Measurements from ENCODE around the gene SPOCK1.

SPOCK1 gene

GRCh38 chr5:137350791-137351190 is 148.3 kb downstream of the SPOCK1 start:
- DNase-seq (ENCODE audit: extremely low read depth, insufficient read length), result no peak
- Histone ChIP-seq H3K36me3 (ENCODE audit: control insufficient read depth, insufficient read depth, low read length) (no peaks in the 10 kb centered on the region), H3K27me3 (replicated peaks; ENCODE audit: control insufficient read depth, insufficient read depth, low read length) (peaks cover under 1% of the 10 kb centered on the region), H3K4me3 (replicated peaks; ENCODE audit: low read depth, low read length) (no peak overlapping the region)
- no peak for TF ChIP-seq CTCF (IDR thresholded peaks at IDR 0.05; ENCODE audit: insufficient read depth, low read length, poor library complexity, severe bottlenecking)

DNA sequence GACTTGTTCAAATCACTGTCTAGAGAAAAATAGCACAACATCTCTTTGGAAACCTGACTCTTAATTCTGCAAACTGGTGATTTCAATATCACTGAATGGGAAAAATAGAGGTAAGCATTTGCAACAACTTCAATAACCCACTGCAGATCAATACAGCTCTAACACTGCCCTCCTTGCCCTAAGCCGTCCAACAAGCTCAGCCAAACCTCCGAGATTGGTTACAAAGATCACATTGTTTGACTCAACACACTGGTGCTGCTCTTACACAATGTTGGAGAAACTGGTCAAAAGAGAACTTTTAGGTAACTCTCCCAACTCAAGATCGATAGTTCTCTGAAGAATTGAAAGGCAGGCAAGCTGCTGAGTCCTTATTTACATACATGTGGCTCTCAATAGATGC is 150.4 kb downstream of the SPOCK1 start:
- no peak overlapping the region for H3K4me3 ChIP-seq (replicated peaks; ENCODE audit: low read depth, low read length)
- DNase-seq (ENCODE audit: extremely low read depth, insufficient read length), result no peak
- H3K36me3 ChIP-seq (ENCODE audit: control insufficient read depth, insufficient read depth, low read length), result no peaks in the 10 kb centered on the region
- TF ChIP-seq CTCF (IDR thresholded peaks at IDR 0.05; ENCODE audit: insufficient read depth, low read length, poor library complexity, severe bottlenecking), result no peak
- no peaks in the 10 kb centered on the region for H3K27me3 ChIP-seq (replicated peaks; ENCODE audit: control insufficient read depth, insufficient read depth, low read length)

DNA sequence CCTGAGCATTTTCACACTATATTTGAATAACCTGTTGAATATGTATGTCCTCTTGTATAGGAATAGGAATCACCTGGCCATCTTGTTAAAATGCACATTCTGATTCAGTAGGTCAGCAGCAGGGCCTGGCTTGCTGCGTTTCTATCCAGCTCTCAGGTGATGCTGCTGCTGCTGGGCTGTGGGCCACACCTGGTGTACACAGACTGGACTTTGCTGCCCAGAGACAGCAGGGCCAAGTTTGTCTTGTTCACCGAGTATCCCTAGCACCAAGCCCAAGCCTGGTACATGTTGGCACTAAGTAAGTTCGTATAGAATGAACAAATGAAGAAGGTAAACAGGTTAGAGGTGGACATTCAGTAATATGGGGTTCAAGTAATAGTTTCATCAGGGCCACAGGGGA is 151.3 kb downstream of the SPOCK1 start:
- H3K36me3 ChIP-seq (ENCODE audit: control insufficient read depth, insufficient read depth, low read length), result no peaks in the 10 kb centered on the region
- DNase-seq (ENCODE audit: extremely low read depth, insufficient read length), result no peak
- no peaks in the 10 kb centered on the region; the same call in 1 of the 2 replicates for H3K27me3 ChIP-seq (replicated peaks; ENCODE audit: control insufficient read depth, insufficient read depth, low read length)
- no peak overlapping the region for H3K4me3 ChIP-seq (replicated peaks; ENCODE audit: low read depth, low read length)
- no peak for TF ChIP-seq CTCF (IDR thresholded peaks at IDR 0.05; ENCODE audit: insufficient read depth, low read length, poor library complexity, severe bottlenecking)

DNA sequence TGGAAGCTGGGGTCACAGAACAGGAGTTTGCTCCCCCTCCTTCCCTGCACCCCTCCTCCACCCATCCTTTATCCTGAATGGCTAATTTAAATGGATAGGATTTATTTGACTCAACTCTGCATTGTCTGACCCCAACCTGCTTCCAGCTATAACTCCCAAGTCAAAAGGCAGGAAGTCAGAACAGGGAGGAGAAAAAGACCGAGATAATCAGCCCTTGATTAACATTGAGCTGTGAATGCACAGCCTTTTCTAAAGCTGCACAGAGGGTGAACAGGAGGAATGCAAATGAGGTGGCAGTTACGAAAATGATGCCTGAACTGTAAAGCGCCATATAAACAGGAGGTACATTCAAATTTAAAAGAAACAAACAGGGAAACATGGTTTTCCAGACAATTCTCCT is 152.8 kb downstream of the SPOCK1 start:
- H3K27me3 ChIP-seq (replicated peaks; ENCODE audit: control insufficient read depth, insufficient read depth, low read length), result no peaks in the 10 kb centered on the region; the same call in 1 of the 2 replicates
- H3K4me3 ChIP-seq (replicated peaks; ENCODE audit: low read depth, low read length), result no peak overlapping the region
- no peaks in the 10 kb centered on the region for H3K36me3 ChIP-seq (ENCODE audit: control insufficient read depth, insufficient read depth, low read length)
- TF ChIP-seq CTCF (IDR thresholded peaks at IDR 0.05; ENCODE audit: insufficient read depth, low read length, poor library complexity, severe bottlenecking), result no peak
- no peak for DNase-seq (ENCODE audit: extremely low read depth, insufficient read length)

GRCh38 chr5:137345396-137345795 is 153.7 kb downstream of the SPOCK1 start:
- Histone ChIP-seq H3K27me3 (replicated peaks; ENCODE audit: control insufficient read depth, insufficient read depth, low read length) (no peaks in the 10 kb centered on the region; the same call in 1 of the 2 replicates), H3K36me3 (ENCODE audit: control insufficient read depth, insufficient read depth, low read length) (no peaks in the 10 kb centered on the region), H3K4me3 (replicated peaks; ENCODE audit: low read depth, low read length) (no peak overlapping the region)
- TF ChIP-seq CTCF (IDR thresholded peaks at IDR 0.05; ENCODE audit: insufficient read depth, low read length, poor library complexity, severe bottlenecking), result no peak
- DNase-seq (ENCODE audit: extremely low read depth, insufficient read length), result no peak

DNA sequence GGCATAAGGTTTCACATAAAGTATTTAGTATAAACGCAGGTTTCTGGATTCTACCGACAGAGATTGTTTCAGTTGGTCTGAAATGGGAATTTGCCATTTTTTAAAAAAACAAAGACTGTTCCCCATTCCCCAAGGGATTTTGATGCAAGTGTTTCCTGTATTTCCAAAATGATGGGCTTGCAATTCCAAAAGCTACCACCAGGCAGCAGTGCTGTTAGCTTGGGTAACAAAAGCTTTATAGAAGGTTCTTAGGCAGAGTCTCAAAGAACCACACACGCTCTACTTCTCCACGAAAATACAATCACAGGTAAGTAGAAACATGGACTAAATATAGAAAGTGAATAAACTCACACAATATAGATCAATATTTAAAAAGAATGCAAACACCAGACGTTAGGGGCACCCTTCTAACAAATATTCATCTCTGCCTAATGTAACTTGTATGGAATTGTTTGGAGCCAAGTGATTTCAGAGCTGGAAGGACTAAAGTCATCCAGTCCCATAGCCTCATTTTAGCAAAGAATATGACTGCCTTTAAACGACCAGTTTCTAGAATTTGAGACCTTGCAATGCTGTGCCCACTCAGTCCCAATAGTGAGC is 154.3 kb downstream of the SPOCK1 start:
- no peaks in the 10 kb centered on the region for H3K36me3 ChIP-seq (ENCODE audit: control insufficient read depth, insufficient read depth, low read length)
- no peaks in the 10 kb centered on the region; the same call in 1 of the 2 replicates for H3K27me3 ChIP-seq (replicated peaks; ENCODE audit: control insufficient read depth, insufficient read depth, low read length)
- TF ChIP-seq CTCF (IDR thresholded peaks at IDR 0.05; ENCODE audit: insufficient read depth, low read length, poor library complexity, severe bottlenecking), result peak; percentile 86
- H3K4me3 ChIP-seq (replicated peaks; ENCODE audit: low read depth, low read length), result no peak overlapping the region
- DNase-seq (ENCODE audit: extremely low read depth, insufficient read length), result no peak
